Measurements from ENCODE around the gene SLC2A1. TPM values are rescaled to one million over a fixed set of nuclear protein-coding genes. Genes with fewer than 3 reads are reported as not detected.

SLC2A1 gene
- total and polyA plus RNA-seq, 8 donors, result 1.2 to 39.8 (median 18.3) TPM

DNA sequence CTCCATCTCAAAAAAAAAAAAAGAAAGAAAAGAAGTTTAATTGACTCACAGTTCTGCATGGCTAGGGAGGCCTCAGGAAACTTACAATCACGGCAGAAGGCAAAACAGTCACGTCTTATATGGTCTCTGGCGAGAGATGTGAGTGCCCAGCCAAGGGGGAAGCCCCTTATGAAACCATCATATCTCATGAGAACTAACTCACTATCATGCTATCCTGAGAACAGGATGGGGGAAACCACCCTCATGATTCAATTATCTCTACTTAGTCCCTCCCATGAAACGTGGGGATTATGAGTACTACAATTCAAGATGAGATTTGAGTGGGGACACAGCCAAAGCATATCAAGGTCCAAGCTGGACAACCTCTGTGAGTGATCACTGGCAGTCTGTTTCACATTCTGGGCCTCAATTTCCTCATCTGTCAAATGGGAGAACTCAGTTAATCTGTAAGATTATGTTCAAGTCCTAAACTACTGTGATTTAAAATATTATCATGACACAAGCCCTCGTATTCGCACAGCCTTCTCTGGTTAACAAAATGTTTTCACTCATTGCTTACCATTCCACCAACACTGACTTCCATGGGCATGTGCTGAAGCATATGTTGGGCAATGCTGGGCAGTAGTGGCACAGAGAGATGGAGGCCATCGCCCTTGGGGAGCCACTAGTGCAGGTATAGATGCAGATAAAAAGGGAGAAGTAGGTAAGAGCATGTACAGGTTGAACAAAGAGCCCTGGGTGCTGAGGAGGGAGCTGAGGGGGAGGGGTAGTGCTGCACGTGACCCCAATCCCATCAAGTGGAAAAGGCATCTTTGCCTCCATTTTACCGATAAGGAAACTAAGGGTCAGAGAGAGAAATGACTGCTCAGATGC is 46.2 kb upstream of the SLC2A1 start:
- Histone ChIP-seq H3K4me1 (peaks cover 0 to 11% (median 6%) of the 10 kb centered on the region in 4 donors), H3K27me3 (peaks cover 0 to 37% (median 18%) of the 10 kb centered on the region in 3 donors), H3K9me3 (no peaks in the 10 kb centered on the region), H3K4me3 (no peak overlapping the region), H3K36me3 (no peaks in the 10 kb centered on the region), H3K27ac (no peak overlapping the region)
- DNase-seq, result no peak
- 76 to 86% (median 82%) methylated on average over 9 of the region's 9 CpGs for WGBS, 5 donors
- TF ChIP-seq POLR2AphosphoS5 (IDR thresholded peaks at IDR 0.05), result no peak
- TF ChIP-seq EP300 (IDR thresholded peaks at IDR 0.05), result no peak
- TF ChIP-seq, protein P1, sequence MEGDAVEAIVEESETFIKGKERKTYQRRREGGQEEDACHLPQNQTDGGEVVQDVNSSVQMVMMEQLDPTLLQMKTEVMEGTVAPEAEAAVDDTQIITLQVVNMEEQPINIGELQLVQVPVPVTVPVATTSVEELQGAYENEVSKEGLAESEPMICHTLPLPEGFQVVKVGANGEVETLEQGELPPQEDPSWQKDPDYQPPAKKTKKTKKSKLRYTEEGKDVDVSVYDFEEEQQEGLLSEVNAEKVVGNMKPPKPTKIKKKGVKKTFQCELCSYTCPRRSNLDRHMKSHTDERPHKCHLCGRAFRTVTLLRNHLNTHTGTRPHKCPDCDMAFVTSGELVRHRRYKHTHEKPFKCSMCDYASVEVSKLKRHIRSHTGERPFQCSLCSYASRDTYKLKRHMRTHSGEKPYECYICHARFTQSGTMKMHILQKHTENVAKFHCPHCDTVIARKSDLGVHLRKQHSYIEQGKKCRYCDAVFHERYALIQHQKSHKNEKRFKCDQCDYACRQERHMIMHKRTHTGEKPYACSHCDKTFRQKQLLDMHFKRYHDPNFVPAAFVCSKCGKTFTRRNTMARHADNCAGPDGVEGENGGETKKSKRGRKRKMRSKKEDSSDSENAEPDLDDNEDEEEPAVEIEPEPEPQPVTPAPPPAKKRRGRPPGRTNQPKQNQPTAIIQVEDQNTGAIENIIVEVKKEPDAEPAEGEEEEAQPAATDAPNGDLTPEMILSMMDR (IDR thresholded peaks at IDR 0.05), result no peak
- no peak for TF ChIP-seq POLR2A (IDR thresholded peaks at IDR 0.05)
- intact Hi-C loops (cut with DNase I; ENCODE audit: low total_unique reads), result no loop called here

DNA sequence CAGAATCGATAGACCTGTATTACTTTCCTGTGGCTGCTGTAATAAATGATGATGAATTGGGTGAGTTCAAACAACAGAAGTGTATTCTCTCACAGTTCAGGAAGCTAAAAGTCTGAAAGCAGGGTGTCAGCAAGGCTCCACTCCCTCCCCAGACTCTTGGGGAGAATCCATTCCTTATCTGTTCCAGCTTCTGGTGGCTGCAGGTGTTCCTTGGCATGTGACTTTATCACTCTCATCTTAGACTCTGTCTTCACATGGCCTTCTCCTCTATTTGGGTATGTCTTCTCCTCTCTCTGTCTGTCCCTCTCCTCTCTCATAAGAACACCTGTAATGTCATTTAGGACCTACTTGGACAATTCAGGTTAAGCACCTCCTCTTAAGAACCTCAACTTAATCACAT is 44.1 kb upstream of the SLC2A1 start:
- DNase-seq, result no peak
- TF ChIP-seq POLR2AphosphoS5 (IDR thresholded peaks at IDR 0.05) (no peak), POLR2A (IDR thresholded peaks at IDR 0.05) (no peak), EP300 (IDR thresholded peaks at IDR 0.05) (no peak)
- TF ChIP-seq, protein P1 (IDR thresholded peaks at IDR 0.05), result no peak
- intact Hi-C loops (cut with DNase I; ENCODE audit: low total_unique reads), result no loop called here
- Histone ChIP-seq H3K4me3 (no peak overlapping the region), H3K9me3 (no peaks in the 10 kb centered on the region), H3K27me3 (peaks cover 0 to 24% (median 11%) of the 10 kb centered on the region in 3 donors), H3K4me1 (peaks cover 0 to 9% (median 6%) of the 10 kb centered on the region in 4 donors), H3K36me3 (no peaks in the 10 kb centered on the region), H3K27ac (no peak overlapping the region)
- WGBS, 5 donors, result 50 to 67% (median 58%) methylated on average over 1 of the region's 1 CpG

DNA sequence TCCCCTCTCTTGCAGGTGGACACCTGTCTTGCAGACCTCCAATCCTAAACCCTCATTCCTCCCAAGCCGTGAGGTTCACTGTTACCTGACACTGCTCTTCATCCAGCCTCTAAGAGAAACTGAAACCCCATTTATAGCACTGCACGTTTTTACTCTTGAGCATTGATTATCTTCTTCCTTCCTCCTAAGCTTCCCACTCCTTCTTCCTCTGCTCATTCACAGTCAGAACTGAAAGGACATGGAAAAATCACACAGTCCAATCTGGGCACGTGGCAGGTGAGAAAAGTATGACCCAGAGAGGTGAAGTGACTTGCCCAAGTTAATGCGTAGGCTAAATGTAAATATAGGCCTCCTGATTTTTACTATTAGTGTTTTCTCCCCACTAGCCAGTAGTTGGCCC is 43.4 kb upstream of the SLC2A1 start:
- H3K27me3 ChIP-seq, result peaks cover 0 to 18% (median 5%) of the 10 kb centered on the region in 3 donors
- no peak for TF ChIP-seq POLR2AphosphoS5 (IDR thresholded peaks at IDR 0.05)
- TF ChIP-seq, protein P1 (IDR thresholded peaks at IDR 0.05), result no peak
- TF ChIP-seq EP300 (IDR thresholded peaks at IDR 0.05), result no peak
- no peak for TF ChIP-seq POLR2A (IDR thresholded peaks at IDR 0.05)
- H3K27ac ChIP-seq, result no peak overlapping the region
- no peak overlapping the region for H3K4me3 ChIP-seq
- intact Hi-C loops (cut with DNase I; ENCODE audit: low total_unique reads), result no loop called here
- WGBS, 5 donors, result 55 to 69% (median 61%) methylated on average over 4 of the region's 4 CpGs
- DNase-seq, result no peak
- peaks cover 0 to 2% (median under 1%) of the 10 kb centered on the region in 4 donors for H3K4me1 ChIP-seq
- no peaks in the 10 kb centered on the region for H3K9me3 ChIP-seq
- H3K36me3 ChIP-seq, result no peaks in the 10 kb centered on the region

DNA sequence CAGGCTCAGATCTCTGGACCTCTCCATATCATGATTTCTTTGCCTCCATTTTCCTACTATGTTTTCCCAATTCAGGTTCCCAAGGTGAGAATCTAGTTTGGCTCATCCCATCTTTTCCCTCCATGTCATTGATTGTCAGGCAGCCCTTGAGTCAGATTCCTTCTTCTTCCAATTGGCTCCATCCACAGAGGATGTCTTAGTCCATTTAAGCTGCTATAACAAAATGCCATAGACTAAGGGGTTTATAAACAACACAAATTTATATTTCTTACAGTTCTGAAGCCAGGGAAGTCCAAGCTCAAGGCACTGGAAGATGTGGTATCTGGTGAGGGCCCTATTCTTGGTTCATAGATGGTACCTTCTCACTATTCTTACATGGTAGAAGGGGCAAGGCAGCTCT is 42.8 kb upstream of the SLC2A1 start:
- no peak for DNase-seq
- Histone ChIP-seq H3K27me3 (peaks cover 0 to 11% (median 2%) of the 10 kb centered on the region in 3 donors), H3K27ac (no peak overlapping the region), H3K4me1 (no peaks in the 10 kb centered on the region), H3K4me3 (no peak overlapping the region), H3K36me3 (no peaks in the 10 kb centered on the region), H3K9me3 (no peaks in the 10 kb centered on the region)
- intact Hi-C loops (cut with DNase I; ENCODE audit: low total_unique reads), result no loop called here
- TF ChIP-seq, protein P1 (IDR thresholded peaks at IDR 0.05), result no peak
- TF ChIP-seq EP300 (IDR thresholded peaks at IDR 0.05) (no peak), POLR2A (IDR thresholded peaks at IDR 0.05) (no peak), POLR2AphosphoS5 (IDR thresholded peaks at IDR 0.05) (no peak)

All from stomach (tissue), 9 donors.